Activated naive CD4-positive, alpha-beta T cell treated with anti-CD3 and anti-CD28 coated beads for 36 hours (primary cell): ENCODE results near the gene SPRR2F. TPM values are rescaled to one million over a fixed set of nuclear protein-coding genes. Genes with fewer than 3 reads are reported as not detected.

Experiments used
- total RNA-seq, 2 experiments: library from RNA; stranded (reverse); gene quantifications; one replicate each; pipeline ENCODE4 v1.2.3, GENCODE V29; 2021

Gene SPRR2F
- total RNA-seq, 2 experiments from 2014 or later, result not detected

Other genes starting within 250 kb of the SPRR2F start
- not detected for gene SMCP, start 235.2 kb downstream of the SPRR2F start, total RNA-seq
- gene IVL, start 205.0 kb downstream of the SPRR2F start, total RNA-seq, result not detected
- gene SPRR5, start 166.3 kb downstream of the SPRR2F start, total RNA-seq, result not detected
- gene SPRR4, start 142.9 kb downstream of the SPRR2F start, total RNA-seq, result not detected
- gene SPRR1A, start 129.4 kb downstream of the SPRR2F start, total RNA-seq, result not detected
- gene SPRR3, start 111.8 kb downstream of the SPRR2F start, total RNA-seq, result not detected
- gene SPRR1B, start 82.3 kb downstream of the SPRR2F start, total RNA-seq, result not detected
- not detected for gene SPRR2D, start 72.4 kb downstream of the SPRR2F start, total RNA-seq
- gene SPRR2A, start 56.0 kb downstream of the SPRR2F start, total RNA-seq, result not detected
- not detected for gene SPRR2B, start 41.9 kb downstream of the SPRR2F start, total RNA-seq
- not detected for gene SPRR2E, start 19.0 kb downstream of the SPRR2F start, total RNA-seq
- not detected for gene SPRR2G, start 37.4 kb upstream of the SPRR2F start, total RNA-seq
- gene LELP1, start 89.9 kb upstream of the SPRR2F start, total RNA-seq, result not detected
- not detected for gene PRR9, start 104.1 kb upstream of the SPRR2F start, total RNA-seq
- not detected for gene LORICRIN, start 146.2 kb upstream of the SPRR2F start, total RNA-seq
- not detected for gene PGLYRP3, start 199.4 kb upstream of the SPRR2F start, total RNA-seq
- not detected for gene PGLYRP4, start 235.3 kb upstream of the SPRR2F start, total RNA-seq
- gene S100A9, start 244.3 kb upstream of the SPRR2F start, total RNA-seq, result 1 to 10 TPM; 1.7 to 2.6 TPM